ENCODE results near the gene MRPS25.

- TF ChIP-seq CTCF (IDR thresholded peaks at IDR 0.05) (no peak), EP300 (IDR thresholded peaks at IDR 0.05) (no peak), POLR2A (IDR thresholded peaks at IDR 0.05) (no peak), POLR2AphosphoS5 (IDR thresholded peaks at IDR 0.05) (no peak)
These were observed 18.1 kb upstream of the MRPS25 start for GRCh38 chr3:15083252-15083651.

All from suprapubic skin (tissue), 4 donors.